ENCODE data around the gene C2orf76. TPM values are rescaled to one million over a fixed set of nuclear protein-coding genes. Genes with fewer than 3 reads are reported as not detected.

Gene C2orf76
- total and polyA plus RNA-seq, 2 experiments from 2014 or later: 5.8 to 21.6 TPM

GRCh38 chr2:119306196-119306590 is 60.4 kb downstream of the C2orf76 start:
- Mint-ChIP-seq H3K27ac (no peak overlapping the region), H3K36me3 (ENCODE audit: low read depth) (no peaks in the 10 kb centered on the region), H3K4me3 (no peak overlapping the region), H3K9me3 (no peaks in the 10 kb centered on the region), H3K27me3 (ENCODE audit: insufficient read depth, low read depth, poor library complexity) (peaks cover 4% of the 10 kb centered on the region), H3K4me1 (peaks cover 52% of the 10 kb centered on the region)
- H3K36me3 ChIP-seq (ENCODE audit: insufficient read depth): no peaks in the 10 kb centered on the region
- no peaks in the 10 kb centered on the region for H4K20me1 ChIP-seq (replicated peaks; ENCODE audit: insufficient read depth)
- peaks cover 26% of the 10 kb centered on the region for H3K4me1 ChIP-seq (ENCODE audit: insufficient read depth)
- no peak overlapping the region for H3K4me3 ChIP-seq
- ATAC-seq (no peak), DNase-seq (ENCODE audit: low spot score) (no peak)
- H3K79me2 ChIP-seq (replicated peaks; ENCODE audit: insufficient read depth): no peaks in the 10 kb centered on the region
- H3K27ac ChIP-seq (ENCODE audit: low read depth): no peak overlapping the region
- no peaks in the 10 kb centered on the region for H3K27me3 ChIP-seq (ENCODE audit: insufficient read depth)
- H3F3A ChIP-seq (replicated peaks; ENCODE audit: low read depth): no peaks in the 10 kb centered on the region
- no peaks in the 10 kb centered on the region for H3K9me2 ChIP-seq (ENCODE audit: insufficient read depth)
- no peak overlapping the region for H2AFZ ChIP-seq
- TF ChIP-seq ZNF462 (CRISPR knock-in tag; IDR thresholded peaks at IDR 0.05) (no peak), NANOG (IDR thresholded peaks at IDR 0.05; ENCODE audit: borderline replicate concordance) (no peak), ETS1 (IDR thresholded peaks at IDR 0.05) (no peak), EZH2phosphoT487 (IDR thresholded peaks at IDR 0.05; ENCODE audit: unreplicated experiment) (no peak), ZNF114 (CRISPR knock-in tag; IDR thresholded peaks at IDR 0.05) (no peak), EZH2 (IDR thresholded peaks at IDR 0.05; ENCODE audit: low read depth, unreplicated experiment) (no peak)
- TF ChIP-seq, protein P1, sequence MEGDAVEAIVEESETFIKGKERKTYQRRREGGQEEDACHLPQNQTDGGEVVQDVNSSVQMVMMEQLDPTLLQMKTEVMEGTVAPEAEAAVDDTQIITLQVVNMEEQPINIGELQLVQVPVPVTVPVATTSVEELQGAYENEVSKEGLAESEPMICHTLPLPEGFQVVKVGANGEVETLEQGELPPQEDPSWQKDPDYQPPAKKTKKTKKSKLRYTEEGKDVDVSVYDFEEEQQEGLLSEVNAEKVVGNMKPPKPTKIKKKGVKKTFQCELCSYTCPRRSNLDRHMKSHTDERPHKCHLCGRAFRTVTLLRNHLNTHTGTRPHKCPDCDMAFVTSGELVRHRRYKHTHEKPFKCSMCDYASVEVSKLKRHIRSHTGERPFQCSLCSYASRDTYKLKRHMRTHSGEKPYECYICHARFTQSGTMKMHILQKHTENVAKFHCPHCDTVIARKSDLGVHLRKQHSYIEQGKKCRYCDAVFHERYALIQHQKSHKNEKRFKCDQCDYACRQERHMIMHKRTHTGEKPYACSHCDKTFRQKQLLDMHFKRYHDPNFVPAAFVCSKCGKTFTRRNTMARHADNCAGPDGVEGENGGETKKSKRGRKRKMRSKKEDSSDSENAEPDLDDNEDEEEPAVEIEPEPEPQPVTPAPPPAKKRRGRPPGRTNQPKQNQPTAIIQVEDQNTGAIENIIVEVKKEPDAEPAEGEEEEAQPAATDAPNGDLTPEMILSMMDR (conservative IDR thresholded peaks at IDR 0.05; ENCODE audit: low read depth in 2 of 2): no peak
- TF ChIP-seq, protein P2, sequence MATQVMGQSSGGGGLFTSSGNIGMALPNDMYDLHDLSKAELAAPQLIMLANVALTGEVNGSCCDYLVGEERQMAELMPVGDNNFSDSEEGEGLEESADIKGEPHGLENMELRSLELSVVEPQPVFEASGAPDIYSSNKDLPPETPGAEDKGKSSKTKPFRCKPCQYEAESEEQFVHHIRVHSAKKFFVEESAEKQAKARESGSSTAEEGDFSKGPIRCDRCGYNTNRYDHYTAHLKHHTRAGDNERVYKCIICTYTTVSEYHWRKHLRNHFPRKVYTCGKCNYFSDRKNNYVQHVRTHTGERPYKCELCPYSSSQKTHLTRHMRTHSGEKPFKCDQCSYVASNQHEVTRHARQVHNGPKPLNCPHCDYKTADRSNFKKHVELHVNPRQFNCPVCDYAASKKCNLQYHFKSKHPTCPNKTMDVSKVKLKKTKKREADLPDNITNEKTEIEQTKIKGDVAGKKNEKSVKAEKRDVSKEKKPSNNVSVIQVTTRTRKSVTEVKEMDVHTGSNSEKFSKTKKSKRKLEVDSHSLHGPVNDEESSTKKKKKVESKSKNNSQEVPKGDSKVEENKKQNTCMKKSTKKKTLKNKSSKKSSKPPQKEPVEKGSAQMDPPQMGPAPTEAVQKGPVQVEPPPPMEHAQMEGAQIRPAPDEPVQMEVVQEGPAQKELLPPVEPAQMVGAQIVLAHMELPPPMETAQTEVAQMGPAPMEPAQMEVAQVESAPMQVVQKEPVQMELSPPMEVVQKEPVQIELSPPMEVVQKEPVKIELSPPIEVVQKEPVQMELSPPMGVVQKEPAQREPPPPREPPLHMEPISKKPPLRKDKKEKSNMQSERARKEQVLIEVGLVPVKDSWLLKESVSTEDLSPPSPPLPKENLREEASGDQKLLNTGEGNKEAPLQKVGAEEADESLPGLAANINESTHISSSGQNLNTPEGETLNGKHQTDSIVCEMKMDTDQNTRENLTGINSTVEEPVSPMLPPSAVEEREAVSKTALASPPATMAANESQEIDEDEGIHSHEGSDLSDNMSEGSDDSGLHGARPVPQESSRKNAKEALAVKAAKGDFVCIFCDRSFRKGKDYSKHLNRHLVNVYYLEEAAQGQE (IDR thresholded peaks at IDR 0.05; ENCODE audit: unreplicated experiment): no peak
- no peak overlapping the region for H3K4me2 ChIP-seq

Data from GM23338 (cell line).